Astrocyte (in vitro differentiated cells and primary cell): ENCODE measurements around the gene MAP2K2. TPM values are rescaled to one million over a fixed set of nuclear protein-coding genes. Genes with fewer than 3 reads are reported as not detected.
A peak's percentile ranks its signal among the peaks of the same experiment; 100 is the strongest.

Source experiments
- DNase-seq: peaks from one replicate; pipeline ENCODE4 v3.0.0-alpha.2; 2010; ENCODE audit warnings: low read depth
- FAIRE-seq: peaks from 2 replicates; lab custom pipeline; 2011; peaks lifted over from hg19 to GRCh38; lab: Jason Lieb, UNC
- H2AFZ ChIP-seq: 2 replicates; pipeline ENCODE4 v1.6.0; 2012; ENCODE audit warnings: low read depth, low read length, inconsistent platforms
- H3K27ac ChIP-seq: 2 replicates; pipeline ENCODE4 v1.5.1; 2011; ENCODE audit warnings: low read depth, low read length, inconsistent platforms
- H3K27me3 ChIP-seq: 2 replicates; pipeline ENCODE4 v1.6.0; 2011; ENCODE audit warnings: low read length, inconsistent platforms; ENCODE audit not compliant: insufficient read depth
- H3K36me3 ChIP-seq: 2 replicates; pipeline ENCODE4 v1.5.1; 2011; ENCODE audit warnings: low read length, inconsistent platforms; ENCODE audit not compliant: insufficient read depth
- H3K4me1 ChIP-seq: 2 replicates; pipeline ENCODE4 v1.5.1; 2011; ENCODE audit warnings: low read length, inconsistent platforms; ENCODE audit not compliant: insufficient read depth
- H3K4me2 ChIP-seq: 2 replicates; pipeline ENCODE4 v1.6.0; 2012; ENCODE audit warnings: low read length, inconsistent platforms
- H3K4me3 ChIP-seq: 2 replicates; pipeline ENCODE4 v1.5.1; 2011; ENCODE audit warnings: low read depth, mild to moderate bottlenecking, low read length, inconsistent platforms; ENCODE audit not compliant: insufficient read depth
- H3K79me2 ChIP-seq: 2 replicates; pipeline ENCODE4 v1.6.0; 2012; ENCODE audit warnings: mild to moderate bottlenecking, low read length, inconsistent platforms; ENCODE audit not compliant: insufficient read depth
- H3K9ac ChIP-seq: 2 replicates; pipeline ENCODE4 v1.6.0; 2012; ENCODE audit warnings: mild to moderate bottlenecking, low read length, inconsistent platforms
- H3K9me3 ChIP-seq: 2 replicates; pipeline ENCODE4 v1.5.1; 2012; ENCODE audit warnings: low read depth, mild to moderate bottlenecking, low read length, inconsistent platforms; ENCODE audit not compliant: insufficient read depth
- H4K20me1 ChIP-seq: 2 replicates; pipeline ENCODE4 v1.6.0; 2012; ENCODE audit warnings: low read length, inconsistent platforms; ENCODE audit not compliant: insufficient read depth
- H3K27ac Mint-ChIP-seq: one replicate; pipeline ENCODE4 v1.8.0; 2021; ENCODE audit warnings: mild to moderate bottlenecking, mixed read lengths; ENCODE audit not compliant: unreplicated experiment
- H3K27me3 Mint-ChIP-seq: one replicate; pipeline ENCODE4 v1.8.0; 2021; ENCODE audit warnings: low read depth, mixed read lengths; ENCODE audit not compliant: unreplicated experiment
- H3K36me3 Mint-ChIP-seq: one replicate; pipeline ENCODE4 v1.8.0; 2021; ENCODE audit warnings: low read depth, mixed read lengths; ENCODE audit not compliant: unreplicated experiment
- H3K4me1 Mint-ChIP-seq: one replicate; pipeline ENCODE4 v1.8.0; 2021; ENCODE audit warnings: low read depth, mixed read lengths; ENCODE audit not compliant: unreplicated experiment
- H3K4me3 Mint-ChIP-seq: one replicate; pipeline ENCODE4 v1.8.0; 2021; ENCODE audit warnings: mild to moderate bottlenecking, moderate library complexity, mixed read lengths; ENCODE audit not compliant: unreplicated experiment
- H3K9me3 Mint-ChIP-seq: one replicate; pipeline ENCODE4 v1.8.0; 2021; ENCODE audit warnings: mild to moderate bottlenecking, mixed read lengths; ENCODE audit not compliant: unreplicated experiment
- CTCF ChIP-seq: IDR thresholded peaks from 2 replicates; pipeline ENCODE4 v1.5.1; 2011; ENCODE audit warnings: low read depth, mild to moderate bottlenecking, inconsistent platforms, low read length, moderate library complexity; ENCODE audit not compliant: insufficient read depth
- EZH2 ChIP-seq: IDR thresholded peaks from 2 replicates; pipeline ENCODE4 v1.6.1; 2012; ENCODE audit warnings: mild to moderate bottlenecking, low read length, inconsistent platforms; ENCODE audit not compliant: insufficient read depth
- total RNA-seq: library from RNA; stranded (reverse); gene quantifications from 2 replicates; pipeline ENCODE4 v1.2.1, GENCODE V29; 2021

MAP2K2 gene
- total RNA-seq, 1 donor from 2014 or later, result 190 TPM

DNA sequence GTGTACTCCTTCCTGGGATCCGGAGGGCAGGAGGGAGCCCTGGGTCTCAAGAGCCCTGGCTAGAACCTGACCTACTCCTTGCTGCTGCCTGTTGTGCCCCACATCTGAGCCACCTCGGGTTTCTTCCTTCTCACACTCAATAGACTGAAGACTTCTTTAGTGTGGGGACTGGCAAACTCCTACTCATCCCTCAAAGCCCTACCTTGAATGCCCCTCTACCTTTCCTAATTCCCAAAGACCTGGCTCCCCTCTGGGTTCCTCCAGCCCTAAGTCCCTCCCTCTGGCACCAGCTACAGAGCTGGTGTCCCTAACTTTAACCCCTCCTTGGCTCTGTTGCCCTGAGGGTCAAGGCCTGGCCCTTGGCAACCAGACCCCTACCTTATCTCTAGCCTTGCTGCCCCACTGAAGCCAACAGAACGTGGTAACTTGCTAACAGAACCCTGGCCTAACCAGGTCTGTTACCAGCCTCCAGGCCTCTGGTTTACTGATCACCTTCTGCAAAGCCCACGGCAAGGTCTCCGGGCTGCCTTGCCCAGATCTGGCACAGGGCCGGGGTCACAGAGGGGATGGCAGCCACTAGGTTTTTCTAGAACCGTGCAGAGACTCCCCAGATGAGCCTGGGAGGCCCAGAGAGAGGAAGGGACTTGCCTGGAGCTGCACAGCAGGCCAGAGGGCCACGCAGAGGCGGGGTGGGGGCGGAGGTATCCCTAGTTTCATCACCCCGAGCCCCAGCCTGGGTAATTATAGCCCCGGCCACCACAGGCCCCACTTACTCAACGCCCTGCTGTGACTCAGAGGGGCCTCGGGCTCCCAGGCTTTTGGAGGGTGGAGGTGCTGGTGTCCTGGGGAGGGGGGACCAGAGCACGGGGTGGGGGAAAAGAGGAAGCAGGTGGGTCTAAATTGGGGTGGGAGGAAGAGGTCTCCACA lies 72.5 kb downstream of the MAP2K2 start:
- Histone ChIP-seq H3K4me2 (peak overlapping the region; percentile 67), H3K79me2 (peaks cover 87% of the 10 kb centered on the region), H3K9ac (peak overlapping the region; percentile 69), H2AFZ (no peak overlapping the region), H3K9me3 (no peaks in the 10 kb centered on the region), H4K20me1 (peaks cover 77% of the 10 kb centered on the region), H3K27me3 (no peaks in the 10 kb centered on the region), H3K4me1 (peaks cover 20% of the 10 kb centered on the region), H3K36me3 (peaks cover 17% of the 10 kb centered on the region), H3K27ac (peak overlapping the region; percentile 66), H3K4me3 (no peak overlapping the region)
- peak overlapping the region; percentile 90 for H3K27ac Mint-ChIP-seq
- H3K27me3 Mint-ChIP-seq, result no peaks in the 10 kb centered on the region
- DNase-seq (peak; percentile 45), FAIRE-seq (no peak)
- no peaks in the 10 kb centered on the region for H3K9me3 Mint-ChIP-seq
- no peak for TF ChIP-seq CTCF
- peaks cover 23% of the 10 kb centered on the region for H3K4me1 Mint-ChIP-seq
- H3K4me3 Mint-ChIP-seq, result peak overlapping the region; percentile 45
- peaks cover 28% of the 10 kb centered on the region for H3K36me3 Mint-ChIP-seq

- no peak overlapping the region for H2AFZ ChIP-seq
- H3K4me2 ChIP-seq, result no peak overlapping the region
- no peaks in the 10 kb centered on the region for H3K27me3 Mint-ChIP-seq
- peaks cover 79% of the 10 kb centered on the region for H4K20me1 ChIP-seq
- peaks cover 23% of the 10 kb centered on the region for H3K4me1 Mint-ChIP-seq
- H3K9ac ChIP-seq, result no peak overlapping the region
- H3K27ac Mint-ChIP-seq, result peak overlapping the region; percentile 47
- FAIRE-seq (no peak), DNase-seq (no peak)
- peaks cover 28% of the 10 kb centered on the region for H3K36me3 Mint-ChIP-seq
- no peaks in the 10 kb centered on the region for H3K9me3 Mint-ChIP-seq
- peaks cover 88% of the 10 kb centered on the region for H3K79me2 ChIP-seq
- no peak overlapping the region for H3K27ac ChIP-seq
- H3K27me3 ChIP-seq, result no peaks in the 10 kb centered on the region
- peaks cover 17% of the 10 kb centered on the region for H3K36me3 ChIP-seq
- no peak for TF ChIP-seq EZH2
- no peak for TF ChIP-seq CTCF
- H3K4me1 ChIP-seq, result peaks cover 20% of the 10 kb centered on the region
- no peaks in the 10 kb centered on the region for H3K9me3 ChIP-seq
- no peak overlapping the region for H3K4me3 Mint-ChIP-seq
- H3K4me3 ChIP-seq, result no peak overlapping the region
These were observed 74.5 kb downstream of the MAP2K2 start for GRCh38 chr19:4049432-4049831.
